HepG2 (cell line): ENCODE measurements around the gene EGR1. TPM values are rescaled to one million over a fixed set of nuclear protein-coding genes. Genes with fewer than 3 reads are reported as not detected.

ENCODE experiments used
- ADNP ChIP-seq: sonication (generic); formaldehyde crosslinking; IDR thresholded peaks from 2 replicates; pipeline ENCODE4 v1.4.0; 2020; ENCODE audit warnings: missing genetic modification reagents
- ARID2 ChIP-seq: sonication (generic); formaldehyde crosslinking; IDR thresholded peaks from 2 replicates; pipeline ENCODE4 v1.8.1; 2022; ENCODE audit warnings: mild to moderate bottlenecking, missing genetic modification reagents, borderline replicate concordance
- CAMTA2 ChIP-seq: sonication (generic); formaldehyde crosslinking; IDR thresholded peaks from 2 replicates; pipeline ENCODE4 v1.4.0; 2020; ENCODE audit warnings: mild to moderate bottlenecking, missing genetic modification reagents, borderline replicate concordance
- MED1 ChIP-seq: sonication (generic); formaldehyde crosslinking; IDR thresholded peaks from 2 replicates; pipeline ENCODE4 v1.4.0; 2020; ENCODE audit warnings: missing genetic modification reagents
- MIXL1 ChIP-seq: IDR thresholded peaks from 2 replicates; pipeline ENCODE4 v1.6.1; 2016
- NFYC ChIP-seq: IDR thresholded peaks from 2 replicates; pipeline ENCODE4 v1.6.1; 2016; ENCODE audit warnings: missing genetic modification reagents, missing compliant biosample characterization
- SIN3A ChIP-seq: IDR thresholded peaks from 2 replicates; pipeline ENCODE4 v1.6.1; 2011; ENCODE audit warnings: low read depth, mild to moderate bottlenecking, control low read depth, low read length, borderline replicate concordance
- TARDBP ChIP-seq: sonication (generic); formaldehyde crosslinking; IDR thresholded peaks from 2 replicates; pipeline ENCODE4 v1.8.0; 2022; ENCODE audit warnings: mild to moderate bottlenecking, missing genetic modification reagents
- TCF7L2 ChIP-seq: IDR thresholded peaks from 2 replicates; pipeline ENCODE4 v1.6.1; 2011; ENCODE audit warnings: mild to moderate bottlenecking, low read depth, low read length, moderate library complexity
- TFAP4 ChIP-seq: sonication (generic); IDR thresholded peaks from 2 replicates; pipeline ENCODE4 v1.6.1; 2016; ENCODE audit warnings: low read depth, borderline replicate concordance
- ZBTB21 ChIP-seq: sonication (generic); formaldehyde crosslinking; IDR thresholded peaks from 2 replicates; pipeline ENCODE4 v1.4.0; 2020; ENCODE audit warnings: missing genetic modification reagents
- ZBTB25 ChIP-seq: IDR thresholded peaks from 2 replicates; pipeline ENCODE4 v1.6.1; 2018; ENCODE audit warnings: missing genetic modification reagents
- ZBTB39 ChIP-seq: sonication (generic); formaldehyde crosslinking; IDR thresholded peaks from 2 replicates; pipeline ENCODE4 v1.5.0; 2020; ENCODE audit warnings: missing genetic modification reagents
- ZMYM4 ChIP-seq: sonication (generic); formaldehyde crosslinking; IDR thresholded peaks from 2 replicates; pipeline ENCODE4 v1.8.1; 2023; ENCODE audit warnings: mild to moderate bottlenecking, missing genetic modification reagents
- ZNF318 ChIP-seq: sonication (generic); formaldehyde crosslinking; IDR thresholded peaks from 2 replicates; pipeline ENCODE4 v1.4.0; 2020; ENCODE audit warnings: mild to moderate bottlenecking, missing genetic modification reagents
- ZNF761 ChIP-seq: sonication (generic); formaldehyde crosslinking; conservative IDR thresholded peaks from 2 replicates; pipeline ENCODE4 v1.4.0; 2020; ENCODE audit warnings: mild to moderate bottlenecking, missing genetic modification reagents
- ZNF768 ChIP-seq: sonication (generic); formaldehyde crosslinking; IDR thresholded peaks from 2 replicates; pipeline ENCODE4 v1.4.0; 2020; ENCODE audit warnings: missing genetic modification reagents
- polyA plus RNA-seq, 8 experiments: library from polyadenylated mRNA; depleted of rRNA in 3 of 8; stranded (reverse) in 7 of 8; unstranded in 1 of 8; fragments of >200 nt; fragmentation: Illumina TruSeq in 4 of 8; extraction: Trizol in 4 of 8; gene quantifications; 2 replicates each; pipeline versions ENCODE4 v1.2.1 to v1.2.3, GENCODE V29; 2011 to 2016; ENCODE audit warnings: low read depth in 4 of 8, missing spikeins in 1 of 8, mixed read lengths in 1 of 8; ENCODE audit not compliant: insufficient read depth in 1 of 8
- total RNA-seq, 5 experiments: library from RNA; depleted of rRNA; stranded (reverse); fragments of >200 nt; fragmentation: Illumina TruSeq; extraction: Trizol; gene quantifications; 2 replicates each; pipeline ENCODE4 v1.2.3, GENCODE V29; 2016; ENCODE audit warnings: low read depth in 1 of 5

Gene EGR1
- total and polyA plus RNA-seq, 2 of the 13 experiments (the other 11 are each of a cell fraction or from before 2014, with no cell fraction given) = 4.1 to 4.5 TPM

GRCh38 chr5:138506370-138507306 lies 41.4 kb downstream of the EGR1 start (continued):
- TF ChIP-seq ZNF318 (CRISPR knock-in tag) (no peak), ADNP (CRISPR knock-in tag) (no peak), ZMYM4 (CRISPR knock-in tag) (peak; percentile 67), MED1 (peak; percentile 72), ZBTB39 (CRISPR knock-in tag) (0 out of 2 replicates have a peak, but pooled peaks have one; percentile 51), ZBTB25 (no peak), MIXL1 (CRISPR knock-in tag) (0 out of 2 replicates have a peak, but pooled peaks have one; percentile 48), ZBTB21 (0 out of 2 replicates have a peak, but pooled peaks have one; percentile 36), TCF7L2 (no peak), NFYC (CRISPR knock-in tag) (no peak), TARDBP (peak; percentile 54; the same call in 1 of the 2 replicates), ZNF768 (CRISPR knock-in tag) (no peak), TFAP4 (peak; percentile 58; the same call in 1 of the 2 replicates), ZNF761 (CRISPR knock-in tag) (peak; percentile 67; the same call in 1 of the 2 replicates), ARID2 (CRISPR knock-in tag) (0 out of 2 replicates have a peak, but pooled peaks have one; percentile 41), SIN3A (0 out of 2 replicates have a peak, but pooled peaks have one; percentile 38), CAMTA2 (CRISPR knock-in tag) (no peak)
